Thoracic aorta (tissue), 2 donors: ENCODE measurements around the gene ENOX2. TPM values are rescaled to one million over a fixed set of nuclear protein-coding genes. Genes with fewer than 3 reads are reported as not detected.

ENCODE experiments used
- ATAC-seq: fragments of 150-250 bp; one replicate; pipeline ENCODE4 v1.8.0; 2017; ENCODE audit warnings: low read depth; ENCODE audit not compliant: insufficient number of reproducible peaks, low FRiP score
- DNase-seq: peaks from one replicate; pipeline ENCODE4 v3.0.0-alpha.2; 2020; ENCODE audit warnings: low spot score
- H3K27ac ChIP-seq, 2 donors: fragments of 200-600 bp; sonication (generic); 1 replicate in 1 of 2; 2 replicates in 1 of 2; pipeline ENCODE4 v1.5.1; 2016; ENCODE audit warnings: mild to moderate bottlenecking in 2 of 2, moderate library complexity in 2 of 2
- H3K27me3 ChIP-seq: fragments of 200-600 bp; sonication (generic); replicated peaks from 2 replicates; pipeline ENCODE4 v1.6.0; 2016; ENCODE audit warnings: mild to moderate bottlenecking; ENCODE audit not compliant: insufficient read depth
- H3K36me3 ChIP-seq: fragments of 200-600 bp; sonication (generic); one replicate; pipeline ENCODE4 v1.5.1; 2016
- H3K4me1 ChIP-seq, 2 donors: fragments of 200-600 bp; sonication (generic); 1 replicate in 1 of 2; 2 replicates in 1 of 2; pipeline versions ENCODE4 v1.5.1 to v1.6.0; 2016; ENCODE audit warnings: low read depth in 2 of 2, mild to moderate bottlenecking in 1 of 2; ENCODE audit not compliant: control insufficient read depth in 1 of 2
- H3K4me3 ChIP-seq: fragments of 200-600 bp; sonication (generic); 2 replicates; pipeline ENCODE4 v1.5.1; 2016; ENCODE audit warnings: mild to moderate bottlenecking
- H3K9me3 ChIP-seq: fragments of 200-600 bp; sonication (generic); 2 replicates; pipeline ENCODE4 v1.5.1; 2016
- total RNA-seq, 2 donors: library from RNA; depleted of rRNA; stranded (reverse); fragments of >200 nt; gene quantifications; one replicate each; pipeline versions ENCODE4 v1.1.0 to v1.2.3, GENCODE V29; 2016
- TF ChIP-seq, protein P1 (sequence below): fragments of 200-600 bp; sonication (generic); IDR thresholded peaks from one replicate; pipeline ENCODE4 v1.5.1; 2019; ENCODE audit warnings: antibody characterized with exemption

Gene ENOX2
- total RNA-seq, 2 donors from 2014 or later: 17.9 to 28.7 TPM

DNA sequence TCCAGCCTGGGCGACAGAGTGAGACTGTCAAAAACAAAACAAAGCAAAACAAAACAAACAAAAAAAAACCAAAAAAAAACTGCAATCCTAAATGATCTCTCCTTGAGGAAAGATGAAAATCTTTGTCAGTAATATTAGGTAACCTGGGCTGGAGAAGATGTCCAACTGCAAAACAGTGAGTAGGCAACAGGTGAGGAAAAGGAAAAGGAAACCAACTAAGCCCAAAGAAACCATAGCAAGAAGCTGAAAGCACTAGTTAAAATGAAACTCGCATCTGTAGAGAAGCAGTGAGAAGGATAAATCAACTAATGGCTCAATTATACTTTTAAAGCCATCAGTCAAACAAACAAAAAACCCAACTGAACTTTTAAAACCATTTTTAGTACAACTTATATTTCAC is 54.2 kb downstream of the ENOX2 start:
- Histone ChIP-seq H3K27me3 (no peaks in the 10 kb centered on the region), H3K9me3 (no peaks in the 10 kb centered on the region), H3K36me3 (no peaks in the 10 kb centered on the region), H3K4me3 (no peak overlapping the region), H3K27ac (no peak overlapping the region), H3K4me1 (no peaks in the 10 kb centered on the region)
- ATAC-seq: no peak
- no peak for DNase-seq
- TF ChIP-seq, protein P1, sequence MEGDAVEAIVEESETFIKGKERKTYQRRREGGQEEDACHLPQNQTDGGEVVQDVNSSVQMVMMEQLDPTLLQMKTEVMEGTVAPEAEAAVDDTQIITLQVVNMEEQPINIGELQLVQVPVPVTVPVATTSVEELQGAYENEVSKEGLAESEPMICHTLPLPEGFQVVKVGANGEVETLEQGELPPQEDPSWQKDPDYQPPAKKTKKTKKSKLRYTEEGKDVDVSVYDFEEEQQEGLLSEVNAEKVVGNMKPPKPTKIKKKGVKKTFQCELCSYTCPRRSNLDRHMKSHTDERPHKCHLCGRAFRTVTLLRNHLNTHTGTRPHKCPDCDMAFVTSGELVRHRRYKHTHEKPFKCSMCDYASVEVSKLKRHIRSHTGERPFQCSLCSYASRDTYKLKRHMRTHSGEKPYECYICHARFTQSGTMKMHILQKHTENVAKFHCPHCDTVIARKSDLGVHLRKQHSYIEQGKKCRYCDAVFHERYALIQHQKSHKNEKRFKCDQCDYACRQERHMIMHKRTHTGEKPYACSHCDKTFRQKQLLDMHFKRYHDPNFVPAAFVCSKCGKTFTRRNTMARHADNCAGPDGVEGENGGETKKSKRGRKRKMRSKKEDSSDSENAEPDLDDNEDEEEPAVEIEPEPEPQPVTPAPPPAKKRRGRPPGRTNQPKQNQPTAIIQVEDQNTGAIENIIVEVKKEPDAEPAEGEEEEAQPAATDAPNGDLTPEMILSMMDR: no peak

DNA sequence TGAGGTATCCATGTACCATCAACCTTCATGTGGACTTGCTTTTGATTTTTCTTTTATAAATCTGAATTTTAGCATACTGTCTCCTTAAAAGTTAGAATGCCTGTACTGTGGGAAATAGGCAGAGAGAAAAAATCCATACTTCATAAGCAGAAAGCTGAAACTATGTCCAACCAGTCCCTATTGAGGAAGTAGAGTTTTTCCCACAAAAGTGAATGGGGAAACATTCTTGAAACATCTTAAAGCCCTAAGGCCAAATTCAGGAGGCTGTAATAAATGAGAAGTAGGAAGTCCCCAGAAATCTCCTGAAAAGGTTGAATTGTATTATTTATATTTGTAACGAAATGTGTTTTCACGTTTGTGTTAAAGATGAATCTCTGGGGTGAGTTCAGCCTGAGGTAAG is 56.3 kb downstream of the ENOX2 start:
- TF ChIP-seq, protein P1: no peak
- no peaks in the 10 kb centered on the region for H3K9me3 ChIP-seq
- H3K27ac ChIP-seq: no peak overlapping the region
- H3K4me3 ChIP-seq: no peak overlapping the region
- DNase-seq (no peak), ATAC-seq (no peak)
- H3K4me1 ChIP-seq: no peaks in the 10 kb centered on the region
- no peaks in the 10 kb centered on the region for H3K27me3 ChIP-seq
- H3K36me3 ChIP-seq: no peaks in the 10 kb centered on the region

DNA sequence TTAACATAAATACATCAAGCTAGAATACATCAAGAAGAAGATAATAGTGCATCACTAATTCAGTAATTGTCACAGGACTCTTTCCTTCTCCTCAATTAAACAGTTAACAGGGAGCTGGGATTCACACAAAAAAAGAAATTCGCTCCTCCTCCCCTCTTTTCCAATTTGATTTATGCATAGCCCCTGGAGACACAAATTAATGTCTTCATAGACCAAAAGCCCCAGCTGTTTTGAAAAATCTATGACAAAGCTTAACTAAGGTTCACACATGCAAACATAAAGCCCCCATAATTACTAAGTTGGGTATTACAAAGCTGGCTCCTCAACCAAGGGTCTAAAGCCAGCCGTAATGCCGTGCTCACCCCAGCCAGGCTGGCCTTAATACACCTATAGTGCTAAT is 61.2 kb downstream of the ENOX2 start:
- TF ChIP-seq, protein P1: no peak
- ATAC-seq: no peak
- Histone ChIP-seq H3K9me3 (no peaks in the 10 kb centered on the region), H3K4me1 (no peaks in the 10 kb centered on the region), H3K36me3 (no peaks in the 10 kb centered on the region), H3K27ac (no peak overlapping the region), H3K27me3 (no peaks in the 10 kb centered on the region), H3K4me3 (no peak overlapping the region)
- DNase-seq: no peak

DNA sequence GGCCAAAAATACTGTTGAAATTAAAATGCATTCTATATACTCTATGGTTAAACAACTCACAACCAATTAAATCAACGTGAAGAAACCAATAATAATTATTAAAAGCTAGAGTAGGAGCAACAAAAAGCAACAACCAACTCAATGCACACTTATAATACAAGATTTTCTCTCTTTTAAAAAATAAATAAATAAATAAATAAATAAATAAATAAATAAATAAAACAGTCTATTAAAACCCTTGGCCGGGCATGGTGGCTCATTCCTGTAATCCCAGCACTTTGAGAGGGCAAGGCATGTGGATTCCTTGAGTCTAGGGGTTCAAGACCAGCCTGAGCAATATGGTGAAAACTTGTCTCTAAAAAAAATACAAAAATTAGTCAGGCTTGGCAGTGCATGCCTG is 62.7 kb downstream of the ENOX2 start:
- Histone ChIP-seq H3K27me3 (no peaks in the 10 kb centered on the region), H3K4me1 (no peaks in the 10 kb centered on the region), H3K9me3 (no peaks in the 10 kb centered on the region), H3K27ac (no peak overlapping the region), H3K36me3 (no peaks in the 10 kb centered on the region), H3K4me3 (no peak overlapping the region)
- no peak for ATAC-seq
- no peak for DNase-seq
- TF ChIP-seq, protein P1: no peak

DNA sequence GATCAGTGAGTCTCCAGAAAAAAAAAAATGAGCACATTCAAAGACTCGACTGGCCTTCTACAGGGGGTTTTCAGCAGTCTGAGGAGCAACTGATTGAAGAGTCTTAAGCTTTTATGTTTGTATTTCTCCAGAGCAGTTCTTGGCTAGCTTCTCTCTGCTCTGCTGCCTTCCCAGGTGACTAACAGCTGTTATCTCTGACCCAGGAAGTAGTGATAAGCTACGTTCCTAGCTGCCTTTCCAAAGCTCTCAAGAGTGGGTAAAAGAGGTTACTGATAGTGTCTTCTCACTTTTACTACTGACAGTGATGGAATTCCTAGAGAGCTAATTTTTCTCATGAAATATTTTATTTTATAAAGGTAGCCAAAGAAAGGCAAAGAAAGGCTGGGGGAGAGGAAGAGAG is 66.6 kb downstream of the ENOX2 start:
- no peaks in the 10 kb centered on the region for H3K9me3 ChIP-seq
- no peak for ATAC-seq
- H3K4me1 ChIP-seq: no peaks in the 10 kb centered on the region
- no peaks in the 10 kb centered on the region for H3K27me3 ChIP-seq
- H3K27ac ChIP-seq: no peak overlapping the region
- TF ChIP-seq, protein P1: no peak
- no peak for DNase-seq
- H3K36me3 ChIP-seq: no peaks in the 10 kb centered on the region
- H3K4me3 ChIP-seq: no peak overlapping the region
